ENCODE data around the gene RTCB.
"Not testable (repeated sequence)": the region's sequence is repeated elsewhere in the genome, so short reads cannot be mapped to it uniquely, and the experiment has no call there.

The RTCB gene

DNA sequence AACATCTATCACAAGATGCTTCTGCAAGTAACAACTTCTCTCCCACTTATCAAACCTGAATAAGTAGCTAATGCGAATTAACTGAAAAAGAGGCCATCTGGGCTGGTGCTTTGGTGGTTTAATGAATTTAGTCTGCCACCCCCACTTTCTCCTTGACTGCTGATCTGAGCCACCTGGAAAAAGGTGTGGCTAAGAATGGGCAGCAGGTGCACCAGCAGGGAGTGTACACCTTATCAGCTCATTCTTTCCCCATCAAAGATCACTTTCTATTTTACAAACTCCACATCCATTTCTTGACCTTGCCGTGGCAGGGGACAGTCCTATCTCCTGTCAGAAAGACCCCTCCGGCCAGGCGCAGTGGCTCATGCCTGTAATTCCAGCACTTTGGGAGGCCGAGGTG lies 47.8 kb downstream of the RTCB start:
- H3K27me3 ChIP-seq = no peaks in the 10 kb centered on the region
- H3K4me3 ChIP-seq (ENCODE audit: low read depth, low read length) = no peak overlapping the region
- no peaks in the 10 kb centered on the region for H3K4me1 ChIP-seq
- TF ChIP-seq, protein P1, sequence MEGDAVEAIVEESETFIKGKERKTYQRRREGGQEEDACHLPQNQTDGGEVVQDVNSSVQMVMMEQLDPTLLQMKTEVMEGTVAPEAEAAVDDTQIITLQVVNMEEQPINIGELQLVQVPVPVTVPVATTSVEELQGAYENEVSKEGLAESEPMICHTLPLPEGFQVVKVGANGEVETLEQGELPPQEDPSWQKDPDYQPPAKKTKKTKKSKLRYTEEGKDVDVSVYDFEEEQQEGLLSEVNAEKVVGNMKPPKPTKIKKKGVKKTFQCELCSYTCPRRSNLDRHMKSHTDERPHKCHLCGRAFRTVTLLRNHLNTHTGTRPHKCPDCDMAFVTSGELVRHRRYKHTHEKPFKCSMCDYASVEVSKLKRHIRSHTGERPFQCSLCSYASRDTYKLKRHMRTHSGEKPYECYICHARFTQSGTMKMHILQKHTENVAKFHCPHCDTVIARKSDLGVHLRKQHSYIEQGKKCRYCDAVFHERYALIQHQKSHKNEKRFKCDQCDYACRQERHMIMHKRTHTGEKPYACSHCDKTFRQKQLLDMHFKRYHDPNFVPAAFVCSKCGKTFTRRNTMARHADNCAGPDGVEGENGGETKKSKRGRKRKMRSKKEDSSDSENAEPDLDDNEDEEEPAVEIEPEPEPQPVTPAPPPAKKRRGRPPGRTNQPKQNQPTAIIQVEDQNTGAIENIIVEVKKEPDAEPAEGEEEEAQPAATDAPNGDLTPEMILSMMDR (IDR thresholded peaks at IDR 0.05; ENCODE audit: low read depth, low read length) = no peak
- DNase-seq = no peak
- no peaks in the 10 kb centered on the region for H3K9me3 ChIP-seq
- H3K36me3 ChIP-seq = no peaks in the 10 kb centered on the region

DNA sequence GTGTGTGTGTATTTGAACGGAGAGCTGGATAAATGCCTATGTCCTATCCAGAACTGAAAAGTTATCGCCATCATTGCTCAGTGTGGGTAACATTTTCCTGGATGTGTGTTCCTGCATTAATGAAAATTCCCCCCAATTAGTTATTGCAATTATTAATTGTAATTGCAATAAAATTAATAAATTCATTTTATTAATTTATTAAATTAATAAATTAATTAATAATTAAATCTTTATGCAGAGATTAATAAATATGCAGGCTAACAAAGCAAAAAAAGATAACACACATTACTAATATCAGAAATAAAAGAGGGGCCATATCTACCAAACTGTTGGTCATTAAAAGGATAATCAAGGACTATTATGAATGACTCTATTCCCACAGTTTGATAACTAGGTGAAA lies 50.8 kb downstream of the RTCB start:
- no peaks in the 10 kb centered on the region for H3K4me1 ChIP-seq
- no peaks in the 10 kb centered on the region for H3K27me3 ChIP-seq
- TF ChIP-seq, protein P1 (IDR thresholded peaks at IDR 0.05; ENCODE audit: low read depth, low read length) = no peak
- no peaks in the 10 kb centered on the region for H3K36me3 ChIP-seq
- no peaks in the 10 kb centered on the region for H3K9me3 ChIP-seq
- no peak overlapping the region for H3K4me3 ChIP-seq (ENCODE audit: low read depth, low read length)
- DNase-seq = no peak

DNA sequence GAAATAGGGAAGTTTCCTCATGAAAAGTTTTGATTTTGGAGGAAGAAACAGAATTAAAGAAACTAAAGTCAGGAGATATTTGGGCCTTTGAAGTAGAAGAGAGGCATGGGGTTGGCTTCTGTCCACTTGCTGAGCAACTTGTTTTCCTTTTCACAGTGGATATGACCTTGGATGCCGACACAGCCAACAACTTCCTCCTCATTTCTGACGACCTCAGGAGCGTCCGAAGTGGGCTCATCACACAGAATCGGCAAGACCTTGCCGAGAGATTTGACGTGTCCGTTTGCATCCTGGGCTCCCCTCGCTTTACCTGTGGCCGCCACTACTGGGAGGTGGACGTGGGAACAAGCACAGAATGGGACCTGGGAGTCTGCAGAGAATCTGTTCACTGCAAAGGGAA lies 52.0 kb downstream of the RTCB start:
- not testable (repeated sequence) for H3K4me1 ChIP-seq; H3K4me3 ChIP-seq (ENCODE audit: low read depth, low read length); DNase-seq; H3K9me3 ChIP-seq; H3K36me3 ChIP-seq; H3K27me3 ChIP-seq

DNA sequence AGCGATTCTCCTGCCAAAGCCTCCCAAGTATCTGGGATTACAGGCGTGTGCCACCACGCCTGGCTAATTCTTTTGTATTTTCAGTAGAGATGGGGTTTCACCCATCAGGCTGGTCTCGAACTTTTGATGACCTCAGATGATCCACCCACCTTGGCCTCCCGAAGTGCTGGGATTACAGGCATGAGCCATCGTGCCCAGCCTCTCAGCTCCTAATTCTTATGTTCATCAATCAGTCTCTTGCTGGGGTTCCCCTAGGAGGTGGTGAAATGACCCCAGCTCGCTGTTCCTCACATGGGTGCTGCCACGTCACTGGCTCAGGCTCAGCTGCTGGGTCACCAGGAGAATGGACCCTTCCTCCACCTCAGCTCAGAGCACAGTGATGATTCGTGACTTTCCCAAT lies 54.5 kb downstream of the RTCB start, which contains the start of gene RFPL3:
Gene RFPL3 (plus strand): TSS at position 301 of the 400 bp plus-strand sequence. CDS start 205 bp downstream, outside the sequence.
- H3K9me3 ChIP-seq; H3K4me1 ChIP-seq; H3K36me3 ChIP-seq; H3K27me3 ChIP-seq; DNase-seq; H3K4me3 ChIP-seq (ENCODE audit: low read depth, low read length): not testable (repeated sequence)

DNA sequence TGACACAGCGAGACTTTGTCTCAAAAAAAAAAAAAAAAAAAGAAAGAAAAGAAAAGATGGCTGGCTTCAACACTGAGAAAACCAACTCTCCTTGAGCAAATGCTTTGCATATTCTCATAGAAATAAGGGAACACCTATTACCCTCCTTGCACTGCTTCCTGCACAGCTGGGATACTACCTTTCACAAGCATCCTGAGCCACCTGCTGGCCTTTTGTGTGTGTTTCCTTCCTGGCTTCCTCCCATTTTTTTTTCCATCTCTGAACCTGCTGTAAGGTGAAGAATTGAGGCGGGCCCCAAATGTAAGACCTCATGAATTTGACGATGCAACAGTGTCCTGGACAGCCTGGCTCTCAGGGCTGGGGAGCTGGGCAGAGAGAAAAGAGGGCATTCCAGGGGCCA lies 56.3 kb downstream of the RTCB start:
- Histone ChIP-seq H3K4me1 (no peaks in the 10 kb centered on the region), H3K4me3 (ENCODE audit: low read depth, low read length) (no peak overlapping the region), H3K27me3 (no peaks in the 10 kb centered on the region), H3K36me3 (no peaks in the 10 kb centered on the region), H3K9me3 (no peaks in the 10 kb centered on the region)
- no peak for DNase-seq
- TF ChIP-seq, protein P1 (IDR thresholded peaks at IDR 0.05; ENCODE audit: low read depth, low read length) = no peak

DNA sequence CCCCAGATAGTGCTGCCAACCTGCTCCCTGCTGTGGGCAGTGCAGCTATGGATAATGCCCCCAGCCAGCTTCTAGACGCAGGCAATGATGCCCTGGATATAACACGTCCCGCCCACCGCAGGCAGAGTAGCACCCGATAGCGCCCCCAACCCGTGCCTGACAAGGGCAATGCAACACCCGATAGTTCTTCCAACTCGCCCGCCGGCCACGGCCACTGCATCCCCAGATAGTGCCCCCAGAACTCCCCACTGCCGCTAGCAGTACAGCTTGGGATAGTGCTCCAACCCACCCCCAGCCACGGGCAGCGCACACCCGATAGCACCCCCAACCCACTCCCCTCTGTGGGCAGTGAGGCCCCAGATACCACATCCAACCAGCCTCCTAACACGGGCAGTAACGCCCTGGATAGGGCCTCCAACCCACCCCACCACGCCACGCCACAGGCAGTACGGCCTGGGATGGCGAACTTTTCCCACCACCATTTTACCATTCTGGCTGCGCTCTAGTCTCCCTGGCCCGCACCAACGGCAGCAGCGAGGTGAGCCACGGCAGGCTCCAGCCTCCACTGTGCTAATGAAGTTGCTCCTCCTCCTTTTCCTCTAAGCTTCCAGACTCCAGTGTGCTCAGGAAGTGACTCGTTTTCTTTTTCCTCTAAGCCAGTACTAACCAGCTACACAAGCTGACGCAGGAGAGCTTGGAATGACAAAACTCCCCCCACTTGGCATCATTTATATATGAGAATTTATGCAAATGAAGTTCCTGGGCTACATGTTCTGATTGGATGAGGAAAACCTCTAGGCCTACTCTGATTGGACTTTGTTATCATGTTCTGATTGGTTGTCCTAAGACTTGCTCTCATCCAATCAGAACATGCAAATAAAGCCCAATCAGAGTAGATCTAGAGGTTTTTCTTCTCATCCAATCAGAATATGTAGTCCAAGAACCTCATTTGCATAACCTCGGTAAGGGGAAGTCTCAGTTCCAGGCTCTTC lies 57.4 kb downstream of the RTCB start:
- TF ChIP-seq, protein P1 (IDR thresholded peaks at IDR 0.05; ENCODE audit: low read depth, low read length) = no peak
- Histone ChIP-seq H3K9me3 (no peaks in the 10 kb centered on the region), H3K36me3 (no peaks in the 10 kb centered on the region), H3K4me3 (ENCODE audit: low read depth, low read length) (no peak overlapping the region), H3K27me3 (no peaks in the 10 kb centered on the region), H3K4me1 (no peaks in the 10 kb centered on the region)
- DNase-seq = no peak

DNA sequence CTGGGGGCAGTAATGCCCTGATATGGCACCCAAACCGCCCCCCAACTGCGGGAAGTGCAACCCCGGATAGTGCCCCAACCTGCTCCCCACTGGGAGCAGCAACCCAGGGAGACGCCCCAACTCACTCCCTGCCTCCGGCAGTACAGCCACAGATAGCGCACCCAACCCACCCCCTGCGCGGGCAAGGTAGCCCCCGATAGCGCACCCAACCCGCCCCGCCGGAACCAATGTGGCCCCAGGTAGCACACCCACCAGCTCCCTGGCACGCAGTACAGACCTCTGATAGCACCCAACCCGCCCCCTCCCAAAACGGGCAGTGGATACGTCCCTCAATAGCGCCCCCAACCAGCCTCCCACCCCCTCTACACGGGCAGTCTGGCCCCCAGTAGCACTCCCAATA lies 58.2 kb downstream of the RTCB start:
- Histone ChIP-seq H3K4me3 (ENCODE audit: low read depth, low read length) (no peak overlapping the region), H3K4me1 (no peaks in the 10 kb centered on the region), H3K27me3 (peaks cover 5% of the 10 kb centered on the region), H3K9me3 (no peaks in the 10 kb centered on the region), H3K36me3 (no peaks in the 10 kb centered on the region)
- TF ChIP-seq, protein P1 (IDR thresholded peaks at IDR 0.05; ENCODE audit: low read depth, low read length) = no peak
- DNase-seq = no peak
